ENCODE data around the gene PDIA5.
"Not testable (repeated sequence)": the region's sequence is repeated elsewhere in the genome, so short reads cannot be mapped to it uniquely, and the experiment has no call there.

Gene PDIA5

DNA sequence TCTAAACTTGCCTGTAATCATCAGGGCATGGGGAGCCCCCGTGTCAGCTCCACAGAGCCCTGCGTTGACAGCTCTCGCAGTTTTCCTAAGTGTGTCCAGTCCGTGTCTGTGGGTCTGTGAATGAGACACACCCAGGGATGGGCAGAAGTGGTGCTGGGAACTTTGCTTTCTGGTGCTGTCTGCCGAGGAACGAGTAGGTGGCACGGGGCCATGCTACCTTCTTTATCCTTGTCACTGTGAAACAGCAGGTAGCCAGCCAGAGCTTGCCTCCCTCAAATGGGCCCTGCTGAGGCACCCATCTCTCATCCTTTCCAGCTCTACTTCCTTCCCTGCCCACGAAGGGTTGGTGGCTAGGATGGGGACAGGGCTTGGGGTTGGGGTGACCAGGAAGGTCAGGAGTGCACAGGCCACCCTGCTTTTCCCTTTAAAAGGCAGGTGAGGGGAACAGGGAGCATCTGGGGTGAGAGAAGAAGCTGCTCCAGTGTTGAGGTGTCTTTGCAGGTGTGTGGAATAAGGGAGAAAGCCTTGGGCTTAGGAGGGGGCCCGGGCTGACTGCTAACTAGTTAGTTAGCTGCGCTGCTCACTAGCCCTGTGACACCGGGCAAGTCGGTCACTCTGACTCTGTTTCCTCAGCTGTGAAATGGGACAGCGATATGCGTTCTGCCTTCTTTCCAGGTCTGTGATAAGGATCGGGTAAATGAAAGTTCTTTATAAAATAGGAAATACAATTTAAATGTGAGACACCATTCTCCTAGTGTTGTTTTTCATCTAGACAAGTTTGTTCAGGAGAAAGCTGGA, 27.9 kb downstream of the PDIA5 start:
- DNase-seq: no peak

DNA sequence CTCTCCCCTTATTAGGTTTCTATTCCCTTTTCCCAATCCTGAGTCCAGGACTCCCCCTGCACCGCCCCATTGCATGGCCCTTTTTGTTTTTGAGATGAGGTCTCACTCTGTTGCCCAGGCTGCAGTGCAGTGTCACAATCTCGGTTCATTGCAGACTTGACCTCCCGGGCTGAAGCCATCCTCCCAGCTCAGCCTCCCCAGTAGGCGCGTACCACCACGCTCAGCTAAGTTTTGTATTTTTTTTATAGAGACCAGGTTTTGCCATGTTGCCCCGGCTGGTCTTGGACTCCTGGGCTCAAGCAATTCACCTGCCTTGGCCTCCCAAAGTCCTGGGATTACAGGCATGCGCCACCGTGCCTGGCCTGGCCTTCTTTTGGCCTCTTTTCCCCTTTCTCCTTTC, 29.3 kb downstream of the PDIA5 start:
- DNase-seq: no peak

DNA sequence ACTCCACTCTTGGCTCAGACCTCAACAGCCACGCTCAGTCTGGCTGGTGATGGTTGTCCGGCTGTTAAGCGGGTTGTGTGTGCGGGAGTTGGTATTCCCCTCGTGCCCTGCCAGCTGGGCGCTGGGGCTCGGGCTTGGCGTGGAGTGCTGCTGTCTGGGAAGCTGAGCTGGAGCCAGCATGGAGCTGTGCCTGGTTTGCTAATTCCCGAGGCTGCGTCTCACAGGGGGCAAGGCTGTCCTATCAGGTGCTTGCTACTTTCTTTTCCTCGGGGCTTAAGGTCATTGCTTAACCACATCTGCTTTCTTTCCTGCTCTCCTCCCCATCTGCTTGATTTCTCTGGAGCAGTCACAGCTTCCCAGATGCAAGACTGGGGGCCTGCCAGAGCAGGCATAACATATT, 29.9 kb downstream of the PDIA5 start:
- DNase-seq: no peak

DNA sequence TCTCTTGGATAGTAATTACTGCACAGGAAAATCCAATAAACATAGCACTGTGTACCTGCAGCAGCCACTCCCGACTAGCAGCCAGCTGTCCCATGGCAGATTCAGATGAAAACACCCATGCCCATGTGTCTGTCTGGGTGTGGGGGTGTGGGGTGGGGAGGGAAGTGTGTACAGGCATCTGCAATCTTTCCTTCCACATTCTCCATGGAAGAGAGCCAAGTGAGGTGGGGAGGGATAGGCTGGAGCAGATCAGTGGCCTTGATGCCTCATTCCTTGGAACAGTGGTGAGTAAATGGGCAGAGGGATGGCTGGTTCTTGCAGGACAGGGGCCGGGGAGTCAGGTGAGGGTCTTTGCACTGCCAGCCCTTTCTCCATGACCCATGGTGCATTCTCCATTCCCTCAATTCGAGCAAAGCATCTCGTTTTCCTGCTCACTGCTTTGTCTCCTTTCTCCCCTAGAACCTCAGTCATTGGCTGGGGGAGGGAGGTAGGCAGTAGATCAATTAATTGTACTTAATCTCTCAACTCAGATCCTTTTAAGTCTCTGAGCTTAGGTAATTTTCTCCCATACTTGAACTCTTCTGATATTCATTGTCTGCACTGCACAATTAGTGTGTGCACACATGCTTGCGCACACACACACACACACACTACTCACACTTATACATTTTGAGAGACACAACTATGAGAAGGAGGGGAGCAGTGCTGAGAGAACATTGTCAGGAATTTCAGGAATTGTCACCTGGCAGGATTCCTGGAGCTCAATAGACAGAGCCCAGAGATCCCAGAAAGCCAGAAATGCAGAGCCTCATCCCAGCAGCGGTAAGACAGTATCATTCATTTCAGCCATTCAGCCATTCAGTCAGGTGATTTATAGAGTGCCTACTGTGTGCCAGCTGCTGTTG, 31.9 kb downstream of the PDIA5 start:
- DNase-seq: no peak

DNA sequence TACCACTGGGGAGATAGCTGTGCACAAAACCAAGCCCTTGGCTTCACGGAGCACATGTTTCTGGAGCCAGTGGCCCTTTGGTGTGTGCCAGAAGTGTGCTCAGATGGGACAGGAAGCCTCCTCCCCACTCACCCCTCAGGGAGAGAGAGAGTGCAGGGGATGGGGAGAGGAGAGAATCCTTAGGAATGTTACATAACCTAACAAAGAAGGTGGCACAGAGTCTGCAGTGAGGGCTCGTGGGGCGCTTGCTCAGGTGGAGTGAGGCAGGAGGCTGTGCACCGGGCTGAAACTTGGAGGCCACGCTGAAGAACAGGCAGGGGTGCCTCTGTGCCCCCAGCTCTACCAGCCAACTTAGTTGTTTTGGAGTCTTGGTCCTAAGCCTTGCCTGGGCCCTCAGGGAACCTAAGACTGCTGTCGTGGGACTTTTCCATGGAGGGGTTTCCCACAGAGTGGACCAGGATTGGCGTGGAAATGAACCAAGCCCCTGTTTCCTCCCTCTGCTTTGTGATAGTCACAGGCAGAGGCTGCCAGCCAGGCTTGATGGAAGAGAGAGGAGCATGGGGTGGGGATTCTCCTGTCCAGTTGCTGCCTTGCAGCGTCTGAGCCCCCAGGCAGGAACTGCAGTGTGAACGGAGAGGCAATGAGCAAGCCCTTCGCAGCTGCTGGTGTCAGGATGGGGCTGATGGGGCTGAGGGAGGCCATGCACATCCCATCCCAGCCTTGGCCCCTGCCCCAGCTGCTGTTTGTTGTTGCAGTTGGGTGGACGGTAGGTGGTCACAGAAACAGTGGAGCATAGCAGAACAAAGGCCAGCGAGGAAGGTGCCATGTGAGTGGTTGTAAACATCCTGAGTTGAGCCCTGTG, 32.7 kb downstream of the PDIA5 start:
- no peak for DNase-seq

DNA sequence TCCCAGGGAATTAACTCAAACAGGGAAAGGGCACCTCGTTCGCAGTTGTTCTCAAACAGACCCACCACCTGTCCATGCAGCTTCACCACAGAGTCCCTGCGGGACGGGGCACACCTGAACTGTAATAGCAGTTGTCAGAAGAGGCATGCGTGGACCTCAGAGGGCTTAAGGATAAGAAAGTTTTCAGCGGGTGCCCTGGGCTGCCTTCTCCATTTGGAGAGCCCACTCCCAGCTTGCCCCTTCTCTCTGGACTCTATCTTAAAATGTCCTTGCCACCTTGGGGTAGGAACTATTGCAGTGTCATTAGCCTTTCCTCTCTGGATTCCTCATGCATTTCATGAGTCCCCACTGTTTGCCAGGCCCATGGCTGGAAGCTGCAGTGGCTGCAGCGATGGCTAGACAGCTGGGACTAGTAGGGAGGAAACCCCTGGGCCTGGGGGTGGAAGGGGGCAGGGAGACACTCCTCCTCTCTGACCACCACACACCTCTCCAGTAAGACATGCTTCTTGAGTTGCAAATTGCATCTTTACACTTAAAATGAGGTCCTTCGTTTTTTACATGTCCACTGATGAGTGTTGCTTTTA, 33.5 kb downstream of the PDIA5 start:
- DNase-seq: no peak

DNA sequence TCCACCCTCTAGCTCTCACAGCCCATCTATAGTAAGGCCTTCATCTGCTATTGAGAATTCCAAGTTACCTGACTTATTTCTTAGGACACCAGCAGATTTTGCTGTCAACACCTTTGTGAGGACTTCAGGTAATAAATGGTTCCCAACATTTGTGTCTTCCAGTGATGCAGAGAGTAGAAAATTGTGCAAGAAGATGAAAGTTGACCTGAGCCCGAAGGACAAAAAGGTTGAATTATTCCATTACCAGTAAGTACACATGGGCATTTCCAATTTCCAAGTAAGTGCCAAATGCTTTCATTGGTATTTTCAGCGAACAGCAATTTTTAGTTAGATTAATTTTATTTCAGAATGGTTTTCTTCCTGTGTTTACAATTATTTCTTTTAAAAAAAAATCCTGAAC, 35.4 kb downstream of the PDIA5 start:
- no peak for DNase-seq

DNA sequence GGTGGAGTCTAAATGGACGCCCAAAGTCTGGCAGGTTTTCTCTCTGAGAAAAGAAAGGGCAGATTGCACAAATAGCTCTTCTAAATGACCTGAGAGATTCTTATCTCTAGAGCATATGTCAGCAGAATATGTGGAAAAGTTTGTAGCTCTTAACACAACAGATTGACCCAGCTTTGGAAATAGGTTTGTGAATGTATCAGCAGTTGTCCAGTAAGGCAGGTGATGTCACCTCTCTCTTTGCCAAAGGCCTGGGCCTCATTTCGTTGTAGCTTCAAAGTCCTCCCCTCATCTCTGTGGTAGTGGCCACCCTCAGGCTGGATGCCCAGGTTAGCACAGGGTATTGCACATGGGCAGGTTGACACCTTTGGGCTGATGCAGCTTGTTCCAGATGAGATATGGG, 36.0 kb downstream of the PDIA5 start:
- no peak for DNase-seq

DNA sequence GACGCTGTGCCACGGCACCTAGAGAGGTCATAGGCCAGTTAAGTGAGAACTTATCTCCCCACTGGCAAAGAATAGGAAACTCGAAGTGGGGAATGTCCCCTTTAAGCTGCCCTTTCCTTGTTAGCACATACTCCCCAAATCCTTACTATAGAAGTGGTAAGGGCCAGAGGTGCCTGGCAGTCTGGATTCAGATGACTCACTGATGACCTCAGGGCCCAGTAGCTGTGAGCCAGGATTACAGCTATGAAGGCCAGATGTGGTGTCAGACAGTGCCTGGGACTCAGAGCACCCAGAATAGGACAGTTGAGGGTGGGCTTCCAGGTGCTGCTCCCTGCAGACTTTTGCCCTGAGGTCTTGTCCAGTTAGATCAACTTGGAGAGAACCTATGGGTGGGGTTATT, 37.7 kb downstream of the PDIA5 start:
- DNase-seq: no peak

DNA sequence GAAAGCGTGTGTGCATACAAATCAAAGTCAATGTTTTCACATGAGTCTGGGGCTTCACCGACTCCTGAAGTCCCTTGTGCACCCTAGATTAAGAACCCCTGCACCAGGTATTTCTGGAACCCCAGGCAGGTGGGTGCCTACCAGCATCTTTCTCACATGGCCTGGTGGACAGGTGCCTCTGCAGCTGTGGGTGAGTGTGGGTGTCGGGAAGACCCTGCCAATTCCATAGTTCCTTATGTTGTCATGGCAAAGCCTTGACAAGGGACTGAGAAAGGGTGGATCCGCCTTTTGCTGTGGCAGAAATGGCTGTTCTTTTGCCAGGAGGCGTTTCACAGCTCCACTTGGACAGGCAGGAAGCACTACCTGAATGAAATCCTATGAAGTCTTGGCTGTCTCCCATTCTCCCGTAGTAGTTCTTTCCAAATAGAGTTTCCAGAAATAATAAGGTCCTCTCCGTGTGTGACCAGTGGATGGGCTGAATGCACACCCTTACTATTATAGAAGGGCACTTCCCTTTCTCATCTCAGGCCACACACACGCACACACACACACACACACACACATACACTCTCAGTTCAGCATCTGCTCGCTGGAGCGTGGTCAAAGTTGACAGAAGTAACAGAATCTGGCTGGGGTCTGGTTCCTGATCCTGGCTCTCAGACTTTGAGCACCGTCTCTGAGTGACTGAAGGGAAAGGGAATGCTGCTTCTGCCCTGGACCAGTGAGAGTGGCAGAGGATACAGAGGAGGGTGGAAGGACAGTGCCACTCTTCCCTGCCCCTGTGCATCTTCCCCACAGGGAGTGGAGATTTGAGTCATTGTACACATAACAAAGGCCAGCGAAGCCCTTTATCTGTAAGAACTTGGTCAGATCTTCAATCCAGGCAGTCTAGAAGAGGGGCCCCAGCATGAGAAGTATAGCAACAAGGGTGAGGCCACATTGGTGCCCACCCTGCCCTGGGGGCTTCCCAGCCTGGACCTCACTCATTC, 38.7 kb downstream of the PDIA5 start:
- no peak for DNase-seq

DNA sequence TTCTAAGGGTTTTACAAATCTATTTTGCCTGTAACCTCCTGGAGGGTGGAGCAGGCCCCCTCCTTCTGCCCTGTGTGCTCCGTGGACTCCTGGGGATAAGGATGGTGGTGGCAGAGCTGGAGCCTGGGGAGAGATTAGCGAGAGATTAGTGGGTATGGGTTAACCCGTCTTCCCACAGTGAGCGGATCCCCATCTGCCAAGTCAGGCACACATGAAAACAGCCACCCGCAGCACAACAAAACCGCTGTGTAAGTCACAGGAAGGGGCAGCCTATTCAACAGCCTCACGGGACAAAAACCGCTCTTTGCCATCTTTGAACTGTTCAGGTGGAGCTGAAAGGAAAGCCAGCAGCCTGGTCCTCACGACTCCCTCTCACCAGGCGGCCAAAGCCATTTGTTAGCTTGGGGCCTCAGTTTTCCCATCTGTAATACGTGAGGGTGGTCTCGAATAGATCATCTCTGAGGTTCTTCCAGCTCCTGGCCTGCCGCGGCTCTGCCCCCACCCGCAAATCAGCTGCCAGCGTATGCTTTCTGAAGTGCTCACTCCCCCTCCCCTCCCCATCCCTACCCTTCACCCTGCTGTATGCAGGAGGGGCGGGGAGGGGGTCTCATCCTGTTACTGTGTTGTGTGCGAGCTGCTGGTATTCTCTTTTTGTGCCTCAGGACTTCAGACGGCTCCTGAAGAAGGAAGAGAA, 43.6 kb downstream of the PDIA5 start:
- DNase-seq: no peak

DNA sequence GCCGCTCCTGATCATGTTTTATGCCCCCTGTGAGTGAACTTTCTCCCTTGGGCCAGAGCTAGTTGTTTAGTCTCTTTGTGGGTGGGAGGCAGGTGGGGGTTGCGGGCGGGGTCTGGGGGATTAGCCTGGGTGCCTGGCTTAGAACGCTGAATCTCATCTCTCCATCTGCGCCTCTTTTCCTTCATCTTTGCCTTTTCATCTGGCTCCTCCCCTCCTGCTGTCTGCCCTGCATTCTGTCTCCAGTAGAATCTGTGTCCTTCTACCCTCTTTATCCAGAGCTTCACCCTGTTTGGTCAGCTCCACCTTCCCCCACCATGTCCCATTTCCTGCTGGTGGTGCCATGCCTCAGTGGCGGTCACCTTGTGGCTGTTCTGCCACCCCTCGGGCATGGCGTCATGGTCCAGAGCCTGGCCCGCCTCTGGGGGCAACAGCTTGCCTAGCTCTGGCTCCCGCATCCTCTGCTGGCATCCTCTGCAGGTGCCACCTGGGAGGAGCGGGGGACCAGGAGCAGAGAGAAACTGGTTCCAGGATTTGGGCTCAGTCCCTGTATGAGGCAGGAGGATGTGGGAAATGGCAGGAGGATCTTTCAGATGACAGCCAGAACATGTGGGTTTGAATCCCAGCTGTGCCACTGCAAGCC, 44.3 kb downstream of the PDIA5 start:
- no peak for DNase-seq

DNA sequence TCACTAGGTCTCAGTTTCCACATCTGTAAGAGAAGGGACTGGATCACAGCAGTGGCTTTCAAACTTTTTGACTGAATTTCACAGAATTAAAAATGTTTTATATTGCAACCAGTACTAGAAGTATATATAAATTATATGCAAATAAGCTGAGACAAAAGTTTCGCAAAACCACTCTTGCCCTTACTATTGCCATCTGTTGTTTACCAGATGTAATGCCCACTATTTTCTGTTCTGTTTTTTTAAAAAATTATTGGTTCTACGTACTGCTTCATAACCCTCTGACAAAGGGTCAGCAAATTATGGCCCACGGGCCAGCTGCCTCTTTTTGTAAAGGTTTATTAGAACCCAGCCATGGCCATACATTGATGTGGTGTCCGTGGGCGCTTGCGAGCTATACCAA, 44.8 kb downstream of the PDIA5 start:
- no peak for DNase-seq

DNA sequence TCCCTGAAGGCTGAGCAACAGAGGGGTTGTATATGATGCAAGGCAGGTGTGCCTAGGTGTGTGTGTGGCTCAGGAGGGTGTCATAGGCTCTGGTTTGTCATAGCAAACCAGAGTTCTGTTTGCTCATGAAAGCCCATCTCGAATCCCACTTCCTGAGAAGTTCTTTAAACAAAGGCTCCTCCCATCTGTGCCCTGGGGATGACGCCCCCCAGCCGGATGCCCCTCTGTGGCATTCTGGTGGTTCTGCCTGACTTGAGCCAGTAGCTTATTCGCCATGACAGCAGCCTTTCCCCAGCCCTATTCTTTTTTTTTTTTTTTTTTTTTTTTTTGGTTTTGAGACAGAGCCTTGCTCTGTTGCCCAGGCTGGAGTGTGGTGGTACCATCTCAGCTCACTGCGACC, 45.4 kb downstream of the PDIA5 start:
- no peak for DNase-seq

DNA sequence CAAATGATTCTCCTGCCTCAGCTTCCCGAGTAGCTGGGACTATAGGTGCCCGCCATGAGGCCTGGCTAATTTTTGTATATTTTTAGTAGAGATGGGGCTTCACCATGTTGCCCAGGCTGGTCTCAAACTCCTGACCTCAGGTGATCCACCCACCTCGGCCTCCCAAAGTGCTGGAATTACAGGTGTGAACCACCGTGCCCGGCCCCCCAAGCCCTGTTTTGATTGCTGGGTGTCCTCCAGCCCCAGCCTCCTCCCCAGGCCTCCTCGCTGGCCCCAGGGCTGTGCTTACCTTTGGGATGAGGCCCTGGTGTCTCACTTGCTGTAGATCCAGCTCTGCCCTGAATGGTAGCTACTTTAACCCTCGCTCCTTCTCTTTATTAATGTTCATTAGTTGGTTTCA, 45.8 kb downstream of the PDIA5 start:
- not testable (repeated sequence) for DNase-seq

DNA sequence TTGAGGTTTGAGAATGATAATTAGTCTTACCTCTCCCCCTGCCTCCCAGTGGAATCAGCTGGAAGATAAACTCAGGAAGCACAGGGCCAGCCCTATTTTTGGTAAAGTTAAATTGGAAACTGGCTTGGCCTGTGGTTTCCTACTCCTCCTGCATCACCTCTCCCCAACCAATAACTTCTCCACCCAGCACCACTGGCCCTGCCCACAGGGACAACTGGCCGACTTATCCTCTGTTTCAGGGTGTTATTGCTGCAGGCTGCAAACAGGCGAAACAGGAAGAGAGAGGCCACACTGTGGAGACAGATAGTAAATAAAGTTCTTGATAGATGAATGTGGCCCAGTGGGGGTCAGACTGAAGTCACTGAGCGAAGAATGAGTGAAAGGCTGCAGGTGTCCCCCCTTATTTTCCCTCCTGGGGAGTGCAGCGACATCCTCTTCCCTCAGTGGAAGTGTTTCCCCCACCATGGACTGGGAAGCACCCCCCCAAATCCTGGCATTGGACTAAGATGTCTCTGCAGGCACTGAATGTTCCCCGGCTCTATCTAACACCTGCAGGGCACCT, 47.1 kb downstream of the PDIA5 start:
- DNase-seq: no peak

DNA sequence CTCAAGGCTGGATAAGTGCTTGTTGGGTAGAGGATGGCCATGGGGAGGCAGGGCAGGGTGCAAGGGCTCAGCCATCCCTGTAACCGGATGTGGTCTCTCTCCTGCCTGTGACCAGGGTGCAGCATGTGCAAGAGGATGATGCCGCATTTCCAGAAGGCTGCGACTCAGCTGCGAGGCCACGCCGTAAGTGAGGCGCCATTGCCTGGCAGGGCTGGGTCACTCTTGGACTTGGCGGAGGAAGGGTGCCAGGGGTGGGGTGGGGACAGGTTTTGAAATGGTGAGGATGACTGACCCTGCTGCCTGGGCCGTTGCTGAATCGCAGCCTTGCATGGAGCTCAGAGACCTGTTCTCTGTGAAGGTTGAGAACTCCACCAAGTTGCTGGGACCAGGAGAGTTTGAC, 49.3 kb downstream of the PDIA5 start:
- DNase-seq: no peak

DNA sequence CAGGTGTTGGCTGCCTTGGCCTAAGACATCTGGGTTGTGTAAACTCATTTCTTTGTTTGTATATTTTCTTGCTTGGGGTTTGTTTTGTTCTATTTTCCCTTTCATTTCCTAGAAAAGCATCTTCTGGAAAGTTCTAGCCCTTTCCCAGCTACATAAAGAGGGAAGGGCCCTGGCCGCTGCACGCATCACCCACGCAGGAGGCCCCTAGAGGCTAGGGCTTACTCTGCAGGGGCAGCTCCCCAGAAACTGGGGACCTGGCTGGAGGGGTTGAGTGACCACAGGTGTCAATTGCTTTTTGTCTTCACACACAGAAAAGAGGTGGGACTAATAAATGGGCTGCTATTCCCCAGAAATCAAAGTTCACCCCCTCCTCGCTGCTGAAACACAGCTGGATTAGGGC, 52.6 kb downstream of the PDIA5 start:
- no peak for DNase-seq

DNA sequence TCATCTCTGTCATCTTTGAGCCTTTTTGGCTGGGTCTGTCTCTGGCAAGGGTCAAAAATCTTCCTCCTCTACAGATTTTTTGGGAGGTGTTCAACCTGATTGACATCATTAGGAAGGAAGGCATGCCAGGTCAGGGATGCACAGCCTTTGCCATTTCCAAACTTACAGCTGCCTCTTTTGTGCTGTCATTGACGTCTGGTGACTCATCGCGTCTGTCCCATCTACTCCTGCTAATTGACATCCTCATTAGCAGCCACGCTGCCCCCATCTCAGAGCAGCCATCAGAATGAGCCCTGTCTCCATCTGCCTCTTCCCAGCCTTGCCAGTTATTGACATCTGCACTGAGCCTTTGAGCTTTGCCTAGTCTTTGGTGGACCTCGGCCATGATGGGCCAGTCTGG, 53.0 kb downstream of the PDIA5 start:
- no peak for DNase-seq

DNA sequence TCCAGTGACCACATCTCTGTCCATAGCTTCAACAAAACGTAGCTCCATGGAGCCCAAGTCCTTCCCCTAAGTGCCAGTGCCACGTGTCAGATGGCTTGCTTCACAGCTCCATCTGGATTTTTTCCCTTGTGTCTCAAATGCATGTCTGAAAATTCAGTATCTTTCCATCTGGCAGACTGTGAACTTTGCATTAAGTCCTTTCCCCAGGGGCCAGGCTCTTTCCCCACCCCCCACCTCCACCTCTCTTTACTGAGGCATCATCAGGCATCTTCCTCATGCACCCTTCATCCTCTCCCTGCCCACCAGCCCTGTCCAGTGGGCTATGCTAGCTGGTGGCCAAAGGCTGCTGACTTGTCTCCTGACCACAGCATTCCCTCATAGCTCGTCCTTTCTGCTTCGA, 53.7 kb downstream of the PDIA5 start:
- no peak for DNase-seq

Data from central memory CD4-positive, alpha-beta T cell (primary cell).